GM12891 (cell line): ENCODE measurements around the gene REC114.

Experiments used
- PAX5 ChIP-seq: IDR thresholded peaks from 2 replicates; pipeline ENCODE4 v1.6.1; 2011; ENCODE audit warnings: low read length, moderate library complexity, mild to moderate bottlenecking; ENCODE audit not compliant: insufficient read depth, severe bottlenecking
- POLR2A ChIP-seq: IDR thresholded peaks from 2 replicates; pipeline ENCODE4 v1.6.1; 2011; ENCODE audit warnings: low read depth, low read length, control low read depth
- POLR2AphosphoS5 ChIP-seq: IDR thresholded peaks from 2 replicates; pipeline ENCODE4 v1.6.1; 2011; ENCODE audit warnings: low read depth, low read length, control low read depth
- POU2F2 ChIP-seq: IDR thresholded peaks from 2 replicates; pipeline ENCODE4 v1.6.1; 2011; ENCODE audit warnings: low read depth, mild to moderate bottlenecking, control low read depth, low read length, moderate library complexity
- SPI1 ChIP-seq: IDR thresholded peaks from 2 replicates; pipeline ENCODE4 v1.6.1; 2011; ENCODE audit warnings: low read depth, low read length, control low read depth
- TAF1 ChIP-seq: IDR thresholded peaks from 2 replicates; pipeline ENCODE4 v1.6.1; 2011; ENCODE audit warnings: low read depth, low read length, control low read depth

DNA sequence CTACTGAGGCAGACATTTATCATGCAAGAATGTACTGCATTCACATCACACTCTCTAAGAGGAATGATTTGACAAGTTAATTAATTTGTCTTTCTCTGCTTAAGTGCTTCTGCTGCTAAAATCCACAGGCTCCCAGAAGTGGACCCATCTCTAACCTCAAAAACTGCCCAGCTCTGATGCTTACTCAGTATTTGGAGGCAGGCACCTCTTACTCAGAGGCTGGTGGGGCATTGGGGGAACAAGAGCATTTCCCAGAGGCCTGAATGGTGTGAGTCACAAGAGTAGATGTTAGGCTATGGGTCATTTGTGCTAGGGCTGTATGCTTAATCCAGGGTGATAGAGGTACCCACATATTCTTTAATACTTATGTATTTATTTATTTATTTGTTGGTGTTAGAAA, 39.8 kb upstream of the REC114 start:
- TF ChIP-seq TAF1 (no peak), POLR2A (no peak), POLR2AphosphoS5 (no peak), SPI1 (no peak), PAX5 (no peak), POU2F2 (no peak)
